GM18517 (cell line): Measurements from ENCODE around the gene PPM1H.
"Not testable (repeated sequence)": the region's sequence is repeated elsewhere in the genome, so short reads cannot be mapped to it uniquely, and the experiment has no call there.

Experiments
- ATAC-seq: cut with Tn5 transposase; IDR thresholded peaks from one replicate; pipeline ENCODE4 v1.9.1; 2021; ENCODE audit warnings: mild to moderate bottlenecking, moderate library complexity; ENCODE audit not compliant: unreplicated experiment

PPM1H gene

DNA sequence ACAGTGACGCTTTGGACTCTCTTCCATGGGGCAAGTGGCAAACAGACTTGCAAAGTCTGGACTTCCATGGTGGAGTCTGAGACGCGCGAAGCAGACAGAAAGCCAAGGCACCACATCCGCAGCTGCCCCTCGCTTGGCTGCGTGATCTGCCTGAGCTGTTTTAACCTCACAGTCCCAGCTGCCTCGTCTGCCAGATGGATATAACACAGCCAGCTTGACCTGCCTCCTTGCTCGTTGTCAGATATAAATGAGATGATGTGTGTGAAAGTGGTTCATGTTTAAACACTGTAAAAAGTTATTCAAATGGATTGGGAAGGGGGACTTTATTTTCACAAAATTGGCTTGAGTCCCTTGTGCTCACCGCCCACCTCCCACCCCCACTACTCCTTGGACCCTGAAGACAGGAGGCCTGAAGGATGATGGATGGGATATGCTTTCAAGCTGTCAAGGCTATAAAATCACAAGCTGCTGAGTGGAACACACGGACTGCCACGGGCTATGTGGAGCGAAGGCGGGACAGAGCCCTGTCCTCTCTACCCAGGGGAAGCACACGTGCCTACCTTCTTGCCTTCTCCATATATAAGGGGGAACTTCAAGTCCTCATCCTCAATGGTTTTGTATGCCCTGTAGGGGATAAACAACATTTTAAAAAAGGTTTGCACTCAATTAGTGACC lies 241.4 kb downstream of the PPM1H start:
- ATAC-seq, result no peak

GRCh38 chr12:62692884-62693283 lies 242.1 kb downstream of the PPM1H start:
- ATAC-seq, result no peak

- no peak for ATAC-seq
Measured at GRCh38 chr12:62691309-62691708, 243.6 kb downstream of the PPM1H start.

DNA sequence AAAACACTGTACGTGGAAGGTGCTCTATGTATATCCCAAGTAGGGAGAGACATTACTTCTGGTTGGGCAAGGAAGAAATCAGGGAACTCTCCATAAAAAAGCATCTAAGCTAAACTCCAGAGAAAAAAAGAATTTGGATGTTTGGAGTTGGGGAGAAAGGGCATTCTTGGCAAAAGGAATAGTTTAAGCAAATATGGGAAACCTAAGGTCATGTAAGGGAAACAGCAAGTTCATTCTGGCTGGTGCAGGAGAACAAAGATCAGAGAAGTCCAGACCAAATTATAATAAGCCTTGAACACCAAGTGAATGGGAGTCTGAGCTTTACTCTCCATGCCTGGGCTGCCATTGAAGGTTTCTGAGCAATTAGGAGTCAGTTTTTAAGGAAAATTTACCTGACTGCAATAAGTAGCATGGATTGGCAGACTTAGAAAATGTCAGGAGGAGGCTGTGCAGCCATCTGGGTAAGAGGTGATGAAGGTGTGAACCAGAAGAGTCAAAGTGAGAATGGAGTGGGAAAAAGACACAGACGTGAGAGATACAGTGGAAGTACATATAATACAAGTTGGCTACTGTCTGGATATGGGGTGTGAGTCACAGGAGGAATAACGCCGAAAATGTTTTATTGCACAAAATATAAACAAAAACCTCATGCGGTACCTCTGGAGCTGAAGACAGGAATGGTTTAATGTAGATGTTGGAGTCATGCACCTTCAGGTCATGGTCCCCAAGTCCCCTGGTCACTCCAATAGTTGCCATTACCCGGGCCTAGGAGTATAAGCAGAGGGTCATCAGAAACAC lies 245.7 kb downstream of the PPM1H start:
- no peak for ATAC-seq

- no peak for ATAC-seq
Measured at GRCh38 chr12:62686938-62687337, 248.0 kb downstream of the PPM1H start.

GRCh38 chr12:62684570-62685295 lies 250.2 kb downstream of the PPM1H start:
- ATAC-seq, result no peak

DNA sequence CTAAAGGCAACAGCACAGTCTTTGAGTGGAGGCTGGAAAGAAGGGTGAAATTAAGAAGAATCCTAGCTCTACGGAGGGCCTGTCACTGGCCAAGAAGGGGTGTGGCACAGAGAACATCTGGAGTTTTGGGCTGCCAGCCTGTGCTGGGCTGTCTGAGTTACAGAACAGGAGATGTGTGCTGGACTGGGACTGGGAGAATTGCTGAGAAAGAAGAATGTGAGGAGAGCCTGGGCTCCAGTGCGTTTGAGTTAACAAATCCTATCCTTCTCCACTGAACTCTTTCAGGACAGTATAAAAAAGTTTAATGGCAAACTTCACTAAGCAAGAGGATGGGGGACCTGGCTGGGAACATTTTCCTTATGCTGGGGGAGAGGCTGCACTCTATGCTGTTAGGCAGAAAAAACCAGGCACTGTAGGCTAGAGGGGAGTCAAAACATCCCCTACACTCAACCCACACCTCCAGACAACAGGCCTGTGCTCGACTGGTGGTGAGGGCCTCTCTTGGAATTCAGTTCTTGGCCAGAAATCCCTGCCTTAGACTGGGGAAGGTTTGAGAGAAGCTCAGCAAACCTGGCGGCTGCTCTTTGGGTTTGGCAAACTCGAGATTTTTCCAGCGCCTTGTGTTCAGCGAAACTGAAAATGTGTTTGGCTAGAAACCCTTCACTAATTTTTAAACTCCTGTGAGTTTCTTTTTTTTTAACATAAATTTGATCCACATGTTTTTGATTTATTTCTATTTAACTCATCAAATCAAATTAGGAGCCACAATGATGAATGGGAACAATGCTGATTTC lies 251.0 kb downstream of the PPM1H start:
- no peak for ATAC-seq

GRCh38 chr12:62681306-62681705 lies 253.6 kb downstream of the PPM1H start:
- ATAC-seq, result no peak

GRCh38 chr12:62679608-62680007 lies 255.3 kb downstream of the PPM1H start:
- no peak for ATAC-seq

GRCh38 chr12:62677355-62677754 lies 257.6 kb downstream of the PPM1H start:
- ATAC-seq, result no peak

- ATAC-seq, result no peak
Measured at GRCh38 chr12:62676521-62677307, 258.2 kb downstream of the PPM1H start.

DNA sequence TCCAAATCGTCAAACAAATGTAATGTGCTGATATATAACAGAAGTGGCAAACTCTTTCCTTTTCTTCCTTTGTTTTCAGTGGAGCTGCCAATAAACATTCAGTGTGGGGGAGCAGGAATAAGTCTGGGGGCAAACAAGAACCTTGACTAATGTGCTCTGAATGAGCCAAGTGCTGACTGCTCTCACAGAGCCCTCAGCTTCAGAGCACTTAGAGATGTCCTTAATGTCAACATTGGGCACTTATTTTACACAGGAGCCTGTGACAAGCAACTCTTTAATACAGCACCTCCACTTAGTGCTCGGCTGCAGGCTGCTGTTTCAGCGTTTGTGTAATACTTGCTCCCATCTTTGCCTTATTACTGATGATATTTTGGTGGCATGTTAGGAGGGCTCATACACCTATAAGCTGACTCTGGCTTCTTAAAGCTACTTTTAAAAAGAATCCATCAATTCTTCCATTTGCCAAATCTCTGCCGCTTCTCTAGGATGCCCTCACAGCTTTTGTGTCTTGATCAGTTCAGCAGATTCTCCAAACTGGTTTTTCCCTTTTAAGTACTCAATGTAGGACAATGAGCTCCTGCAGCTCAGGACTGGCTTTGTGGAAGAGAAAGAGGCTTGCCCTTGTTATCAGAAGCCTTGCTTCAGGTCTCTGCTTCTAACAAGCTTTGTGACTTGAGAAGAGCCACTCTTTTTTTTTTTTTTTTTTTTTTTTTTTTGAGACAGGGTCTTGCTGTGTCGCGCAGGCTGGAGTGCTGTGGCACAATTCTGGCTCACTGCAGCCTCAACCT lies 261.7 kb downstream of the PPM1H start:
- no peak for ATAC-seq

GRCh38 chr12:62670986-62671720 lies 263.8 kb downstream of the PPM1H start:
- no peak for ATAC-seq

- ATAC-seq, result no peak
Measured at GRCh38 chr12:62668782-62669181, 266.2 kb downstream of the PPM1H start.

DNA sequence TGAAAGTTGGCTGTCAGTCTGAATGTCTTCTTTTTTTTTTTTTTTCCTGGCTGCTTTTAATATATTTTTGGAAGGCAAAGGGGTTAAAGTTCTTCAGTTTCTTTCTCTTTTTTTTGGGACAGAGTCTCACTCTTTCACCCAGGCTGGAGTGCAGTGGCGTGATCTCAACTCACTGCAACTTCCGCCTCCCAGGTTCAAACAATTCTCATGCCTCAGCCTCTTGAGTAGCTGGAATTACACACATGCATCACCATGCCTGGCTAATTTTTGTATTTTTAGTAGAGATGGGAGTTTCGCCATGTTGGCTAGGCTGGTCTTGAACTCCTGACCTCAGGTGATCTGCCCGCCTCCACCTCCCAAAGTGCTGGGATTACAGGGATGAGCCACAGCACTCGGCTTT lies 270.0 kb downstream of the PPM1H start:
- not testable (repeated sequence) for ATAC-seq

- no peak for ATAC-seq
Measured at GRCh38 chr12:62660756-62661155, 274.2 kb downstream of the PPM1H start.

GRCh38 chr12:62659453-62660295 lies 275.3 kb downstream of the PPM1H start:
- no peak for ATAC-seq

GRCh38 chr12:62658910-62659309 lies 276.0 kb downstream of the PPM1H start:
- ATAC-seq, result no peak
